DND-41 (cell line): ENCODE results near the gene GSG1L.

ENCODE experiments used
- EZH2 ChIP-seq: IDR thresholded peaks from 3 replicates; pipeline ENCODE4 v1.6.1; 2012; ENCODE audit warnings: borderline replicate concordance, low read depth, mild to moderate bottlenecking, moderate library complexity, low read length, inconsistent platforms; ENCODE audit not compliant: severe bottlenecking
- TF ChIP-seq, protein P1 (sequence below): IDR thresholded peaks from 2 replicates; pipeline ENCODE4 v1.5.1; 2012; ENCODE audit warnings: borderline replicate concordance, low read length, moderate library complexity, mild to moderate bottlenecking; ENCODE audit not compliant: poor library complexity, severe bottlenecking; ENCODE audit errors: extremely low read depth

GRCh38 chr16:28069971-28070794 is 6.7 kb upstream of the GSG1L start:
- TF ChIP-seq, protein P1, sequence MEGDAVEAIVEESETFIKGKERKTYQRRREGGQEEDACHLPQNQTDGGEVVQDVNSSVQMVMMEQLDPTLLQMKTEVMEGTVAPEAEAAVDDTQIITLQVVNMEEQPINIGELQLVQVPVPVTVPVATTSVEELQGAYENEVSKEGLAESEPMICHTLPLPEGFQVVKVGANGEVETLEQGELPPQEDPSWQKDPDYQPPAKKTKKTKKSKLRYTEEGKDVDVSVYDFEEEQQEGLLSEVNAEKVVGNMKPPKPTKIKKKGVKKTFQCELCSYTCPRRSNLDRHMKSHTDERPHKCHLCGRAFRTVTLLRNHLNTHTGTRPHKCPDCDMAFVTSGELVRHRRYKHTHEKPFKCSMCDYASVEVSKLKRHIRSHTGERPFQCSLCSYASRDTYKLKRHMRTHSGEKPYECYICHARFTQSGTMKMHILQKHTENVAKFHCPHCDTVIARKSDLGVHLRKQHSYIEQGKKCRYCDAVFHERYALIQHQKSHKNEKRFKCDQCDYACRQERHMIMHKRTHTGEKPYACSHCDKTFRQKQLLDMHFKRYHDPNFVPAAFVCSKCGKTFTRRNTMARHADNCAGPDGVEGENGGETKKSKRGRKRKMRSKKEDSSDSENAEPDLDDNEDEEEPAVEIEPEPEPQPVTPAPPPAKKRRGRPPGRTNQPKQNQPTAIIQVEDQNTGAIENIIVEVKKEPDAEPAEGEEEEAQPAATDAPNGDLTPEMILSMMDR = no peak
- TF ChIP-seq EZH2 = no peak
